K562 (cell line): ENCODE measurements around the gene C6orf15. TPM values are rescaled to one million over a fixed set of nuclear protein-coding genes. Genes with fewer than 3 reads are reported as not detected.

ENCODE experiments used
- ATAC-seq: fragments of 200-7000 bp; cut with Tn5 transposase; 3 replicates; pipeline ENCODE4 v1.9.1; 2020; ENCODE audit warnings: moderate library complexity
- BruUV-seq: library from RNA; stranded (reverse); fragments of 400-500 nt; replicated peaks from 2 replicates; lab custom pipeline; 2021; lab: Mats Ljungman, UMichigan
- CTCF ChIA-PET: fragments of 300-600 bp; formaldehyde crosslinking; extraction: SDS; loops from one replicate; lab custom pipeline; 2021; ENCODE audit warnings: low intra/inter-chr PET ratio; lab: Yijun Ruan, JAX
- POLR2A ChIA-PET: fragments of 300-600, 350-650 bp; sonication (Branson Sonifier 250); formaldehyde crosslinking; extraction: SDS; loops from one replicate; lab custom pipeline; 2021; ENCODE audit warnings: antibody characterized with exemption, inconsistent platforms; lab: Yijun Ruan, JAX
- DNase-seq, 4 experiments: peaks; one replicate each; pipeline versions ENCODE4 v3.0.0 to v3.0.0-alpha.2; 2011 to 2018; ENCODE audit warnings: low spot score in 3 of 4, mixed read lengths in 3 of 4; ENCODE audit errors: extremely low read depth in 1 of 4
- FAIRE-seq: peaks from 2 replicates; lab custom pipeline; 2011; peaks lifted over from hg19 to GRCh38; lab: Jason Lieb, UNC
- H2AFZ ChIP-seq: 2 replicates; pipeline ENCODE4 v1.6.0; 2011; ENCODE audit warnings: low read depth, low read length, control low read depth, inconsistent platforms
- H3K27ac ChIP-seq: fragments of 200-600 bp; 3 replicates; pipeline ENCODE4 v1.8.0; 2011; ENCODE audit warnings: low read depth, mild to moderate bottlenecking, control low read depth, inconsistent platforms, low read length, moderate library complexity, mixed read lengths; ENCODE audit errors: extremely low read depth
- H3K27me3 ChIP-seq, 2 experiments: fragments of 300-600 bp in 1 of 2; 2 replicates in 1 of 2; 3 replicates in 1 of 2; pipeline versions ENCODE4 v1.6.0 to v1.8.0; 2011; ENCODE audit warnings: inconsistent platforms in 2 of 2, low read length in 2 of 2, mild to moderate bottlenecking in 1 of 2, mixed read lengths in 1 of 2, moderate library complexity in 1 of 2; ENCODE audit not compliant: control insufficient read depth in 2 of 2, insufficient read depth in 2 of 2
- H3K36me3 ChIP-seq: fragments of 300-600 bp; 3 replicates; pipeline ENCODE4 v1.8.0; 2011; ENCODE audit warnings: mild to moderate bottlenecking, low read length, inconsistent platforms; ENCODE audit not compliant: control insufficient read depth, insufficient read depth
- H3K4me1 ChIP-seq, 2 experiments: fragments of 200-600 bp in 1 of 2; replicated peaks in 1 of 2; 2 replicates in 1 of 2; 3 replicates in 1 of 2; pipeline versions ENCODE4 v1.5.1 to v1.8.0; 2011; ENCODE audit warnings: inconsistent platforms in 2 of 2, low read length in 2 of 2, mild to moderate bottlenecking in 1 of 2, mixed read lengths in 1 of 2, moderate library complexity in 1 of 2; ENCODE audit not compliant: control insufficient read depth in 2 of 2, insufficient read depth in 2 of 2
- H3K4me2 ChIP-seq: 2 replicates; pipeline ENCODE4 v1.6.1; 2011; ENCODE audit warnings: low read length, control low read depth, inconsistent platforms, mixed read lengths; ENCODE audit not compliant: insufficient read depth
- H3K4me3 ChIP-seq: fragments of 200-600 bp; sonication (generic), shearing (Covaris generic); 2 replicates; pipeline ENCODE4 v1.5.1; 2016; ENCODE audit warnings: control low read depth, inconsistent platforms
- H3K79me2 ChIP-seq: fragments of 200-600 bp; 3 replicates; pipeline ENCODE4 v1.8.0; 2011; ENCODE audit warnings: low read length, inconsistent platforms; ENCODE audit not compliant: control insufficient read depth, insufficient read depth
- H3K9ac ChIP-seq, 2 experiments: 2 replicates each; pipeline versions ENCODE4 v1.6.0 to v1.6.1; 2011; ENCODE audit warnings: low read depth in 2 of 2, low read length in 2 of 2, control low read depth in 1 of 2, inconsistent platforms in 1 of 2, mild to moderate bottlenecking in 1 of 2, mixed read lengths in 1 of 2; ENCODE audit not compliant: insufficient read depth in 1 of 2
- H3K9me1 ChIP-seq: one replicate; pipeline ENCODE4 v1.6.0; 2011; ENCODE audit warnings: inconsistent platforms, mild to moderate bottlenecking, low read length, moderate library complexity; ENCODE audit not compliant: control insufficient read depth, insufficient read depth
- H3K9me3 ChIP-seq: replicated peaks from 2 replicates; pipeline ENCODE4 v1.5.1; 2011; ENCODE audit warnings: low read depth, low read length, inconsistent platforms; ENCODE audit not compliant: control insufficient read depth, insufficient read depth
- H4K20me1 ChIP-seq: replicated peaks from 2 replicates; pipeline ENCODE4 v1.6.1; 2011; ENCODE audit warnings: low read length, inconsistent platforms, mixed read lengths; ENCODE audit not compliant: control insufficient read depth, insufficient read depth
- ASH1L ChIP-seq: fragments of 450-650 bp; IDR thresholded peaks from 2 replicates; pipeline ENCODE4 v1.6.1; 2018; ENCODE audit warnings: borderline replicate concordance, mild to moderate bottlenecking, low read depth; ENCODE audit not compliant: partially characterized antibody
- CHD1 ChIP-seq: fragments of 200-600 bp; sonication (generic); IDR thresholded peaks from one replicate; pipeline ENCODE4 v1.6.1; 2012; ENCODE audit warnings: mild to moderate bottlenecking, moderate library complexity, low read length, inconsistent platforms
- E4F1 ChIP-seq: fragments of 250-450 bp; sonication (Bioruptor Pico); IDR thresholded peaks from 2 replicates; pipeline ENCODE4 v1.5.0; 2021; ENCODE audit warnings: mild to moderate bottlenecking, borderline replicate concordance
- ILF3 ChIP-seq: fragments of 450-650 bp; IDR thresholded peaks from 2 replicates; pipeline ENCODE4 v1.6.1; 2018; ENCODE audit warnings: antibody characterized with exemption, mild to moderate bottlenecking, moderate library complexity, borderline replicate concordance
- KDM4B ChIP-seq, 2 experiments: fragments of 450-650 bp in 1 of 2; sonication (generic) in 1 of 2; IDR thresholded peaks; 2 replicates each; pipeline ENCODE4 v1.6.1; 2016 to 2017; ENCODE audit warnings: borderline replicate concordance in 2 of 2, antibody characterized with exemption in 1 of 2, low read depth in 1 of 2, mild to moderate bottlenecking in 1 of 2
- MEF2A ChIP-seq: IDR thresholded peaks from 2 replicates; pipeline ENCODE4 v1.6.1; 2011; ENCODE audit warnings: low read depth, mild to moderate bottlenecking, low read length, moderate library complexity; ENCODE audit not compliant: control insufficient read depth
- PRPF4 ChIP-seq: fragments of 200-400 bp; formaldehyde crosslinking; IDR thresholded peaks from one replicate; pipeline ENCODE4 v1.6.1; 2017; ENCODE audit warnings: low read length, low read depth, mild to moderate bottlenecking; ENCODE audit not compliant: insufficient read depth, poor library complexity, severe bottlenecking
- ZBTB5 ChIP-seq: fragments of 450-650 bp; IDR thresholded peaks from 2 replicates; pipeline ENCODE4 v1.6.1; 2017; ENCODE audit warnings: antibody characterized with exemption
- ZNF165 ChIP-seq: fragments of 250-450 bp; sonication (Bioruptor Pico); IDR thresholded peaks from 2 replicates; pipeline ENCODE4 v1.4.0; 2020; ENCODE audit warnings: borderline replicate concordance
- ZNF224 ChIP-seq: sonication (generic); formaldehyde crosslinking; IDR thresholded peaks from 2 replicates; pipeline ENCODE4 v1.8.0; 2022; ENCODE audit warnings: mild to moderate bottlenecking, missing genetic modification reagents
- ZNF23 ChIP-seq: fragments of 250-450 bp; sonication (Bioruptor Pico); IDR thresholded peaks from 2 replicates; pipeline ENCODE4 v1.4.0; 2020; ENCODE audit warnings: mild to moderate bottlenecking
- WGBS: fragments of 100-300 bp; shearing (Covaris generic); methylation state at CpG from one replicate; pipeline ENCODE4 v1.1.6; 2016; ENCODE audit warnings: low coverage, mixed read lengths; ENCODE audit not compliant: insufficient coverage; ENCODE audit errors: missing lambda C conversion rate; 5-methylcytosine and 5-hydroxymethylcytosine counted together
- in situ Hi-C: fragments of 300-500 bp; cut with MboI; formaldehyde crosslinking; loops from 4 replicates; pipeline ENCODE4 v1.15.0; 2018; ENCODE audit warnings: inconsistent platforms, mixed read lengths
- intact Hi-C: fragments of 100-400 bp; cut with micrococcal nuclease; formaldehyde crosslinking; loops from 2 replicates; pipeline ENCODE4 v1.14.2; 2022
- polyA plus RNA-seq, 8 experiments: library from polyadenylated mRNA; depleted of rRNA in 4 of 8; stranded (reverse) in 5 of 8; unstranded in 3 of 8; fragments of >200 nt; fragmentation: Nextera tagmentation in 2 of 8; fragmentation: Illumina TruSeq in 1 of 8; extraction: Ambion mirVana in 2 of 8; extraction: Trizol in 1 of 8; gene quantifications; 2 replicates each; pipeline versions ENCODE4 v1.2.1 to v1.2.3, GENCODE V29; 2011 to 2014; ENCODE audit warnings: inconsistent platforms in 1 of 8, missing spikeins in 1 of 8
- total RNA-seq, 7 experiments: library from RNA; depleted of rRNA in 6 of 7; stranded (reverse); fragments of >200 nt in 6 of 7; fragmentation: Illumina TruSeq in 2 of 7; extraction: Trizol in 2 of 7; gene quantifications; 2 replicates each; pipeline versions ENCODE4 v1.2.1 to v1.2.3, GENCODE V29; 2011 to 2021; ENCODE audit warnings: low replicate concordance in 1 of 7

C6orf15 gene
- total and polyA plus RNA-seq, 9 of the 15 experiments (the other 6 are each of a cell fraction or from before 2014, with no cell fraction given): not detected

GRCh38 chr6:31065556-31065955 is 46.8 kb downstream of the C6orf15 start:
- no peak overlapping the region for H2AFZ ChIP-seq
- H3K4me1 ChIP-seq: no peaks in the 10 kb centered on the region; a peak in 1 of 5 replicates
- H3K27me3 ChIP-seq: peaks cover 18 to 29% of the 10 kb centered on the region in 2 experiments; a peak in 4 of 5 replicates
- no peaks in the 10 kb centered on the region for H3K9me1 ChIP-seq
- no peak overlapping the region for H3K9ac ChIP-seq
- FAIRE-seq (no peak), ATAC-seq (no peak), DNase-seq (no peak)
- H3K27ac ChIP-seq: no peak overlapping the region
- H3K9me3 ChIP-seq: no peaks in the 10 kb centered on the region
- ChIA-PET POLR2A (interaction anchor here (0.6 to 0.7 kb wide), 2 partner anchors 8 to 345 kb away, joined by 3 to 5 read pairs; no protein-coding TSS in a partner anchor), CTCF (no interaction called here)
- H3K79me2 ChIP-seq: no peaks in the 10 kb centered on the region
- H3K4me3 ChIP-seq: no peak overlapping the region
- no peaks in the 10 kb centered on the region for H4K20me1 ChIP-seq
- intact Hi-C loops: no loop called here
- H3K4me2 ChIP-seq: no peak overlapping the region
- WGBS: 6% methylated on average over 2 of the region's 2 CpGs
- in situ Hi-C loops: no loop called here
- no TSS peak for BruUV-seq
- no peaks in the 10 kb centered on the region for H3K36me3 ChIP-seq
- TF ChIP-seq ASH1L: no peak
- TF ChIP-seq ZNF224 (CRISPR knock-in tag): no peak
- no peak for TF ChIP-seq E4F1
- no peak for TF ChIP-seq KDM4B (IDR thresholded peaks at IDR 0.05; ENCODE audit: borderline replicate concordance in 2 of 2, low read depth in 1 of 2)
- no peak for TF ChIP-seq MEF2A
- no peak for TF ChIP-seq CHD1
- no peak for TF ChIP-seq ZNF165 (CRISPR knock-in tag)
- no peak for TF ChIP-seq PRPF4
- TF ChIP-seq ZNF23: no peak
- TF ChIP-seq ZBTB5: no peak
- TF ChIP-seq ILF3: no peak
